ENCODE data around the gene ATP6AP1. TPM values are rescaled to one million over a fixed set of nuclear protein-coding genes. Genes with fewer than 3 reads are reported as not detected.
A peak's percentile ranks its signal among the peaks of the same experiment; 100 is the strongest.

Gene ATP6AP1
- total RNA-seq, 3 donors from 2014 or later (not counting 1 experiment from before 2014, with no cell fraction given) = 62.4 to 71.7 (median 65.9) TPM

DNA sequence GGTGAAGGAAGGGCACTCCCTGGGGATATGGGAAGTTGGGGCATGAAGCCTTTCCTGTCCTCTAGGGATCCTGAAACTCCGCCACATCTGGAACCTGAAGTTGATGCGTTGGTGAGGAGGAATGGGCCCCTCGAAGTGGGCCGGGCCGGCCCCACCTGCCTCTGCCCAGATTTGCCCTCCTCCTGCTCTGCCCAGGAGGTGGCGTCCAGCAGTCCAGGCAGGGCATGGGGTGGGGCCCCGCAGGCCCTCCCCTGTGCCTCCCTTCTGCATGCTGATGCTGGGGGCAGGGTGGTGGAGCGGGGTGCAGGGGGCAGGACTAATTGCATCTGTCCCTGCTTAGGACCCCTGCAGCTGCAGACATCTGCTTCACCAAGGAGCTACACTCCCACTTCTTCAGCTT is 15.3 kb upstream of the ATP6AP1 start:
- H3K9me3 ChIP-seq (ENCODE audit: control insufficient read depth, insufficient read depth, low read length) = no peaks in the 10 kb centered on the region
- no peak overlapping the region for H3K4me3 ChIP-seq (ENCODE audit: low read length)
- ATAC-seq (no peak), DNase-seq (no peak)
- H3K27me3 ChIP-seq (ENCODE audit: control insufficient read depth, insufficient read depth, low read length) = no peaks in the 10 kb centered on the region
- no peak overlapping the region for H3K4me3 Mint-ChIP-seq
- no peaks in the 10 kb centered on the region for H3K36me3 ChIP-seq (ENCODE audit: control insufficient read depth, insufficient read depth, low read length)
- TF ChIP-seq, protein P1, sequence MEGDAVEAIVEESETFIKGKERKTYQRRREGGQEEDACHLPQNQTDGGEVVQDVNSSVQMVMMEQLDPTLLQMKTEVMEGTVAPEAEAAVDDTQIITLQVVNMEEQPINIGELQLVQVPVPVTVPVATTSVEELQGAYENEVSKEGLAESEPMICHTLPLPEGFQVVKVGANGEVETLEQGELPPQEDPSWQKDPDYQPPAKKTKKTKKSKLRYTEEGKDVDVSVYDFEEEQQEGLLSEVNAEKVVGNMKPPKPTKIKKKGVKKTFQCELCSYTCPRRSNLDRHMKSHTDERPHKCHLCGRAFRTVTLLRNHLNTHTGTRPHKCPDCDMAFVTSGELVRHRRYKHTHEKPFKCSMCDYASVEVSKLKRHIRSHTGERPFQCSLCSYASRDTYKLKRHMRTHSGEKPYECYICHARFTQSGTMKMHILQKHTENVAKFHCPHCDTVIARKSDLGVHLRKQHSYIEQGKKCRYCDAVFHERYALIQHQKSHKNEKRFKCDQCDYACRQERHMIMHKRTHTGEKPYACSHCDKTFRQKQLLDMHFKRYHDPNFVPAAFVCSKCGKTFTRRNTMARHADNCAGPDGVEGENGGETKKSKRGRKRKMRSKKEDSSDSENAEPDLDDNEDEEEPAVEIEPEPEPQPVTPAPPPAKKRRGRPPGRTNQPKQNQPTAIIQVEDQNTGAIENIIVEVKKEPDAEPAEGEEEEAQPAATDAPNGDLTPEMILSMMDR (IDR thresholded peaks at IDR 0.05) = no peak
- no peak overlapping the region for H3K27ac ChIP-seq (ENCODE audit: low read length)
- intact Hi-C loops (cut with micrococcal nuclease) = no loop called here
- peaks cover 32% of the 10 kb centered on the region for H3K4me1 ChIP-seq (ENCODE audit: control insufficient read depth, insufficient read depth, low read length)
- WGBS (ENCODE audit: insufficient coverage) = 85% methylated on average over 4 of the region's 8 CpGs
- no peaks in the 10 kb centered on the region for H3K9me3 Mint-ChIP-seq
- H3K4me1 Mint-ChIP-seq = peaks cover 5 to 26% of the 10 kb centered on the region in 2 donors
- H3K36me3 Mint-ChIP-seq = no peaks in the 10 kb centered on the region
- H3K27me3 Mint-ChIP-seq (ENCODE audit: low read depth in 2 of 2) = peaks cover 0 to 6% of the 10 kb centered on the region in 2 donors
- H3K27ac Mint-ChIP-seq = peak overlapping the region; percentile 68 to 79

DNA sequence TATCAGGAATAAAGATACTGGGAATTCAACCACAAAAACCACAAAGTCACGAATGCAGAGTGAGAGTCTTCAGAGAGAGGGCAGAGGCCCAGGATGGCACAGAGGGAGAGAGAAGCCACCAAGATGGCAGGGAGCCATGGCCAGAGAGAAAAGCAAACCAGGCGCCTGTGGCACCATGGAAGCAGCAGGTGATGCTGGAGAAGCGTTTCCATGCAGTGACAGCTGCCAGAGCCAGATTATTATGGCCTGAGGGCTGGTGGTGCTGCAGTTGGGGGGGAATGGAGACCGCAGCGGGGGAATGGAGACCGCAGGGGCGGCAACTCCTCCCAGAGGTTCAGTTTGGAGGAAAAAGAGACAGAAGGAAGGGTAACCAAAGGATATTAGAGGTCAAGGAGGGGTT is 11.3 kb upstream of the ATP6AP1 start:
- Histone ChIP-seq H3K4me3 (ENCODE audit: low read length) (no peak overlapping the region), H3K4me1 (ENCODE audit: control insufficient read depth, insufficient read depth, low read length) (peaks cover 7% of the 10 kb centered on the region), H3K27me3 (ENCODE audit: control insufficient read depth, insufficient read depth, low read length) (no peaks in the 10 kb centered on the region), H3K36me3 (ENCODE audit: control insufficient read depth, insufficient read depth, low read length) (no peaks in the 10 kb centered on the region), H3K9me3 (ENCODE audit: control insufficient read depth, insufficient read depth, low read length) (no peaks in the 10 kb centered on the region), H3K27ac (ENCODE audit: low read length) (no peak overlapping the region)
- Mint-ChIP-seq H3K9me3 (no peaks in the 10 kb centered on the region), H3K4me3 (no peak overlapping the region), H3K27ac (no peak overlapping the region), H3K27me3 (ENCODE audit: low read depth in 2 of 2) (no peaks in the 10 kb centered on the region), H3K36me3 (no peaks in the 10 kb centered on the region), H3K4me1 (peaks cover 5 to 8% of the 10 kb centered on the region in 2 donors)
- intact Hi-C loops (cut with micrococcal nuclease) = no loop called here
- TF ChIP-seq, protein P1 (IDR thresholded peaks at IDR 0.05) = no peak
- DNase-seq (no peak), ATAC-seq (no peak)
- WGBS (ENCODE audit: insufficient coverage) = 83% methylated on average over 7 of the region's 7 CpGs

DNA sequence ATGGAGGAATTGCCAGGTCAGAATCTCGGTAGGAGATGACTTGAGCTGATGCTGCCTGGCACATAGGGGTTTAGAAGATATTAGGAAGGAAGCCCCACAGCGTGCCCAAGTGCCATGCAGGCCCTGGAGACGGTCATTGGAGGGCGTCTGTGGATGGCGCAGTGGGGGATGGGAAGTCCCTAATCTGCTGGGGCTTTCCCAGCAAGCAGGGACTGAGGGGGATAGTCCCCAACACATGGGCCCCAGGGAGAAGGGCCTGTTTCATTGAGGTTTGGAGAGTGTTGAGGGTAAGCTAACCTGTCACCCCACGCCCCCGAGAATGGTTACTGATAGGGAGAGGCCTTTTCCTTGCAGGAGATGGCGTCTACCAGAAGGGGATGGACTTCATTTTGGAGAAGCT is 9.3 kb upstream of the ATP6AP1 start:
- H3K27me3 ChIP-seq (ENCODE audit: control insufficient read depth, insufficient read depth, low read length) = no peaks in the 10 kb centered on the region
- H3K9me3 Mint-ChIP-seq = no peaks in the 10 kb centered on the region
- H3K27me3 Mint-ChIP-seq (ENCODE audit: low read depth in 2 of 2) = no peaks in the 10 kb centered on the region
- H3K36me3 Mint-ChIP-seq = no peaks in the 10 kb centered on the region
- H3K4me1 Mint-ChIP-seq = no peaks in the 10 kb centered on the region
- 83% methylated on average over 8 of the region's 8 CpGs for WGBS (ENCODE audit: insufficient coverage)
- H3K27ac Mint-ChIP-seq = no peak overlapping the region
- peak in 1 of 2 donors; percentile 1 for DNase-seq
- H3K27ac ChIP-seq (ENCODE audit: low read length) = no peak overlapping the region
- no peak for ATAC-seq
- intact Hi-C loops (cut with micrococcal nuclease) = no loop called here
- H3K36me3 ChIP-seq (ENCODE audit: control insufficient read depth, insufficient read depth, low read length) = no peaks in the 10 kb centered on the region
- no peak overlapping the region for H3K4me3 ChIP-seq (ENCODE audit: low read length)
- no peaks in the 10 kb centered on the region for H3K4me1 ChIP-seq (ENCODE audit: control insufficient read depth, insufficient read depth, low read length)
- H3K9me3 ChIP-seq (ENCODE audit: control insufficient read depth, insufficient read depth, low read length) = no peaks in the 10 kb centered on the region
- no peak overlapping the region for H3K4me3 Mint-ChIP-seq
- TF ChIP-seq, protein P1 (IDR thresholded peaks at IDR 0.05) = no peak

DNA sequence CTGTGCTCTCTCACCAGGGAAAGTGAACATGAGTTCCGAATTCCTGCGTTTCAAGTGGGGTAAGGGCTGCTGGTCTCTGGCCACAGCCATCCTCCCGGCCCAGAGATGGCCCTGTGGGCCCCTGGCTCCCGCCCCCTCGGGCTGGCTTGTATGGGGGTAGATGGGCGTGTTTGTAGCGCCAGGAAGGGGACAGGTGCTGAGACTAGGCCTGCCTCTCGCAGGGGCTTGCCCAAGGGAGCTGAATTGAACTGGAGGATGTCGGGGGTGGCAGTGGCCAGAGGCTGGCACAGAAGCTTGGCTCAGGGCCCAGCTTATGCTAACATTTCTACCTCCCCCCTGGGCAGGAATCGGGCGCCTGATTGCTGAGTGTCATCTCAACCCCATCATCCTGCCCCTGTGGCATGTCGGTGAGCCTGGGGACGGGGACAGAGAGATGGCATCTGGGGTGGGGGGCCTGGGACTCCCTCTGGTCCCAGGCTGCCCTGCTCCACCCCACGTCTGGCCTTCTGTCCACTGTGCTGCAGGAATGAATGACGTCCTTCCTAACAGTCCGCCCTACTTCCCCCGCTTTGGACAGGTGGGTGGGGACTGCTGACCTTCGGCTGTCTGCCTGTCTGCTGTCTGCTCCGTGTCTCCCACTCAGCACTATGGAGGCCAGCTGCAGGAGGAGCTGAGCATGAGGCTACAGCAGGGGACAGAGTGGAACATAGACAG is 8.6 kb upstream of the ATP6AP1 start:
- Histone ChIP-seq H3K4me3 (ENCODE audit: low read length) (no peak overlapping the region), H3K27ac (ENCODE audit: low read length) (no peak overlapping the region), H3K9me3 (ENCODE audit: control insufficient read depth, insufficient read depth, low read length) (no peaks in the 10 kb centered on the region), H3K27me3 (ENCODE audit: control insufficient read depth, insufficient read depth, low read length) (no peaks in the 10 kb centered on the region), H3K4me1 (ENCODE audit: control insufficient read depth, insufficient read depth, low read length) (no peaks in the 10 kb centered on the region), H3K36me3 (ENCODE audit: control insufficient read depth, insufficient read depth, low read length) (no peaks in the 10 kb centered on the region)
- 91% methylated on average over 14 of the region's 19 CpGs for WGBS (ENCODE audit: insufficient coverage)
- TF ChIP-seq, protein P1 (IDR thresholded peaks at IDR 0.05) = no peak
- no peaks in the 10 kb centered on the region for H3K36me3 Mint-ChIP-seq
- ATAC-seq (no peak), DNase-seq (no peak)
- H3K4me1 Mint-ChIP-seq = no peaks in the 10 kb centered on the region
- intact Hi-C loops (cut with micrococcal nuclease) = no loop called here
- no peaks in the 10 kb centered on the region for H3K27me3 Mint-ChIP-seq (ENCODE audit: low read depth in 2 of 2)
- no peak overlapping the region for H3K27ac Mint-ChIP-seq
- H3K9me3 Mint-ChIP-seq = no peaks in the 10 kb centered on the region
- H3K4me3 Mint-ChIP-seq = no peak overlapping the region
